ENCODE data around the gene SHROOM3.

The SHROOM3 gene

GRCh38 chr4:76543378-76543777 lies 108.3 kb downstream of the SHROOM3 start (continued):
- TF ChIP-seq PATZ1 (CRISPR knock-in tag; IDR thresholded peaks at IDR 0.05; ENCODE audit: borderline replicate concordance) = no peak
- no peak for TF ChIP-seq TSHZ2 (CRISPR knock-in tag; IDR thresholded peaks at IDR 0.05)
- TF ChIP-seq RARB (CRISPR knock-in tag; IDR thresholded peaks at IDR 0.05) = no peak
- TF ChIP-seq ARNTL (CRISPR knock-in tag; IDR thresholded peaks at IDR 0.05; ENCODE audit: borderline replicate concordance, low read depth) = no peak

GRCh38 chr4:76544725-76545124 lies 109.7 kb downstream of the SHROOM3 start:
- TF ChIP-seq SNAI2 (CRISPR knock-in tag; IDR thresholded peaks at IDR 0.05) = no peak
- no peak for TF ChIP-seq ZFP3 (CRISPR knock-in tag; IDR thresholded peaks at IDR 0.05)
- no peak for TF ChIP-seq ISL1 (CRISPR knock-in tag; IDR thresholded peaks at IDR 0.05)
- no peak for ATAC-seq

- ATAC-seq = no peak
- TF ChIP-seq OSR1 (CRISPR knock-in tag; IDR thresholded peaks at IDR 0.05) (no peak), ZNF8 (CRISPR knock-in tag; IDR thresholded peaks at IDR 0.05) (no peak), ZFP30 (CRISPR knock-in tag; IDR thresholded peaks at IDR 0.05) (no peak), ARNTL (CRISPR knock-in tag; IDR thresholded peaks at IDR 0.05; ENCODE audit: borderline replicate concordance, low read depth) (no peak), CREB5 (CRISPR knock-in tag; IDR thresholded peaks at IDR 0.05; ENCODE audit: low read depth) (no peak), TOX (CRISPR knock-in tag; IDR thresholded peaks at IDR 0.05; ENCODE audit: borderline replicate concordance) (no peak), RARB (CRISPR knock-in tag; IDR thresholded peaks at IDR 0.05) (no peak), ZNF70 (CRISPR knock-in tag; IDR thresholded peaks at IDR 0.05) (no peak), ZNF565 (CRISPR knock-in tag; conservative IDR thresholded peaks at IDR 0.05; ENCODE audit: low read depth) (no peak), CSRNP3 (CRISPR knock-in tag; IDR thresholded peaks at IDR 0.05) (no peak), CSDC2 (CRISPR knock-in tag; IDR thresholded peaks at IDR 0.05) (no peak), BACH2 (CRISPR knock-in tag; IDR thresholded peaks at IDR 0.05; ENCODE audit: borderline replicate concordance) (no peak), PATZ1 (CRISPR knock-in tag; IDR thresholded peaks at IDR 0.05; ENCODE audit: borderline replicate concordance) (no peak), TCF4 (CRISPR knock-in tag; IDR thresholded peaks at IDR 0.05; ENCODE audit: borderline replicate concordance) (no peak), PPARA (CRISPR knock-in tag; IDR thresholded peaks at IDR 0.05; ENCODE audit: borderline replicate concordance) (no peak), POU6F1 (CRISPR knock-in tag; IDR thresholded peaks at IDR 0.05; ENCODE audit: borderline replicate concordance, low read depth) (no peak), ZFP3 (CRISPR knock-in tag; IDR thresholded peaks at IDR 0.05) (no peak), ESRRG (CRISPR knock-in tag; IDR thresholded peaks at IDR 0.05) (no peak)
Observed at GRCh38 chr4:76545226-76545884, 110.3 kb downstream of the SHROOM3 start.
